IPS DF 6.9 (cell line): ENCODE data around the gene MTO1.
"Not testable (repeated sequence)": the region's sequence is repeated elsewhere in the genome, so short reads cannot be mapped to it uniquely, and the experiment has no call there.

Source experiments
- DNase-seq: peaks from one replicate; pipeline ENCODE4 v3.0.0-alpha.2; 2013; ENCODE audit warnings: low read depth, low spot score
- H3K27ac ChIP-seq: one replicate; pipeline ENCODE4 v1.5.1; 2013; ENCODE audit warnings: low read length, control low read depth
- H3K27me3 ChIP-seq: 2 replicates; pipeline ENCODE4 v1.6.1; 2013; ENCODE audit warnings: mild to moderate bottlenecking, low read length; ENCODE audit not compliant: control insufficient read depth, insufficient read depth
- H3K36me3 ChIP-seq: 2 replicates; pipeline ENCODE4 v1.6.1; 2013; ENCODE audit warnings: low read length; ENCODE audit not compliant: control insufficient read depth, insufficient read depth
- H3K4me1 ChIP-seq: 2 replicates; pipeline ENCODE4 v1.6.1; 2013; ENCODE audit warnings: low read length; ENCODE audit not compliant: control insufficient read depth, insufficient read depth
- H3K4me3 ChIP-seq: 2 replicates; pipeline ENCODE4 v1.5.1; 2013; ENCODE audit warnings: mild to moderate bottlenecking, low read length
- H3K9me3 ChIP-seq: 2 replicates; pipeline ENCODE4 v1.6.1; 2013; ENCODE audit warnings: low read length, inconsistent platforms; ENCODE audit not compliant: control insufficient read depth, insufficient read depth
- WGBS: extraction: QIAGEN DNeasy Blood & Tissue Kit; methylation state at CpG from one replicate; pipeline ENCODE4 v1.1.7; 2013; ENCODE audit warnings: mixed read lengths, missing lambda C conversion rate; ENCODE audit not compliant: insufficient read length, insufficient coverage; 5-methylcytosine and 5-hydroxymethylcytosine counted together

MTO1 gene

GRCh38 chr6:73503027-73503772, 41.7 kb downstream of the MTO1 start:
- H3K27me3 ChIP-seq = no peaks in the 10 kb centered on the region
- H3K4me1 ChIP-seq = no peaks in the 10 kb centered on the region
- no peak for DNase-seq
- no peak overlapping the region for H3K4me3 ChIP-seq
- H3K36me3 ChIP-seq = peaks cover 2% of the 10 kb centered on the region; the same call in 1 of the 2 replicates
- no peak overlapping the region for H3K27ac ChIP-seq
- no CpG with 5 or more reads among the region's 2 CpGs for WGBS
- no peaks in the 10 kb centered on the region for H3K9me3 ChIP-seq

GRCh38 chr6:73504160-73504559, 42.6 kb downstream of the MTO1 start:
- no CpG with 5 or more reads among the region's 2 CpGs for WGBS
- no peaks in the 10 kb centered on the region for H3K4me1 ChIP-seq
- DNase-seq = no peak
- no peaks in the 10 kb centered on the region for H3K9me3 ChIP-seq
- no peaks in the 10 kb centered on the region for H3K27me3 ChIP-seq
- peaks cover 2% of the 10 kb centered on the region; the same call in 1 of the 2 replicates for H3K36me3 ChIP-seq
- H3K27ac ChIP-seq = no peak overlapping the region
- H3K4me3 ChIP-seq = no peak overlapping the region

- Histone ChIP-seq H3K4me3 (no peak overlapping the region), H3K36me3 (peaks cover 2% of the 10 kb centered on the region; the same call in 1 of the 2 replicates), H3K27ac (no peak overlapping the region), H3K27me3 (no peaks in the 10 kb centered on the region), H3K4me1 (no peaks in the 10 kb centered on the region), H3K9me3 (no peaks in the 10 kb centered on the region)
- DNase-seq = no peak
Observed at GRCh38 chr6:73505142-73505541, 43.6 kb downstream of the MTO1 start.

GRCh38 chr6:73505705-73506104, 44.2 kb downstream of the MTO1 start:
- WGBS = no CpG with 5 or more reads among the region's 8 CpGs
- H3K27me3 ChIP-seq = not testable (repeated sequence)

GRCh38 chr6:73506246-73506645, 44.7 kb downstream of the MTO1 start:
- WGBS = no CpG with 5 or more reads among the region's 6 CpGs
- Histone ChIP-seq H3K36me3 (no peaks in the 10 kb centered on the region; the same call in 1 of the 2 replicates), H3K27ac (no peak overlapping the region), H3K4me3 (no peak overlapping the region), H3K27me3 (no peaks in the 10 kb centered on the region), H3K4me1 (no peaks in the 10 kb centered on the region), H3K9me3 (no peaks in the 10 kb centered on the region)
- no peak for DNase-seq

More at GRCh38 chr6:73505705-73506104, 44.2 kb downstream of the MTO1 start:
- H3K27ac ChIP-seq, H3K4me1 ChIP-seq, H3K36me3 ChIP-seq, H3K9me3 ChIP-seq, DNase-seq, H3K4me3 ChIP-seq: not testable (repeated sequence)

GRCh38 chr6:73508776-73509175, 47.2 kb downstream of the MTO1 start:
- no CpG with 5 or more reads among the region's 1 CpG for WGBS
- H3K9me3 ChIP-seq = no peaks in the 10 kb centered on the region
- no peak overlapping the region for H3K27ac ChIP-seq
- no peaks in the 10 kb centered on the region for H3K36me3 ChIP-seq
- DNase-seq = no peak
- H3K4me1 ChIP-seq = no peaks in the 10 kb centered on the region
- no peaks in the 10 kb centered on the region for H3K27me3 ChIP-seq
- no peak overlapping the region for H3K4me3 ChIP-seq

- H3K4me1 ChIP-seq = no peaks in the 10 kb centered on the region
- H3K4me3 ChIP-seq = no peak overlapping the region
- no peaks in the 10 kb centered on the region for H3K36me3 ChIP-seq
- H3K27ac ChIP-seq = no peak overlapping the region
- no peak for DNase-seq
- WGBS = no CpG with 5 or more reads among the region's 1 CpG
- no peaks in the 10 kb centered on the region for H3K27me3 ChIP-seq
- no peaks in the 10 kb centered on the region for H3K9me3 ChIP-seq
Observed at GRCh38 chr6:73509851-73510250, 48.3 kb downstream of the MTO1 start.

GRCh38 chr6:73511796-73512195, 50.3 kb downstream of the MTO1 start:
- Histone ChIP-seq H3K4me1 (no peaks in the 10 kb centered on the region), H3K27ac (no peak overlapping the region), H3K4me3 (no peak overlapping the region), H3K9me3 (no peaks in the 10 kb centered on the region), H3K36me3 (peaks cover 16% of the 10 kb centered on the region; the same call in 1 of the 2 replicates), H3K27me3 (no peaks in the 10 kb centered on the region)
- no CpG with 5 or more reads among the region's 7 CpGs for WGBS
- DNase-seq = no peak

- Histone ChIP-seq H3K27ac (no peak overlapping the region), H3K27me3 (no peaks in the 10 kb centered on the region), H3K4me3 (no peak overlapping the region), H3K4me1 (no peaks in the 10 kb centered on the region), H3K36me3 (peaks cover 21% of the 10 kb centered on the region; the same call in 1 of the 2 replicates), H3K9me3 (no peaks in the 10 kb centered on the region)
- WGBS = 100% methylated on average over 1 of the region's 3 CpGs
- no peak for DNase-seq
Observed at GRCh38 chr6:73513496-73513854, 51.9 kb downstream of the MTO1 start.

GRCh38 chr6:73514746-73515110, 53.2 kb downstream of the MTO1 start:
- Histone ChIP-seq H3K27ac (no peak overlapping the region), H3K27me3 (no peaks in the 10 kb centered on the region), H3K36me3 (peaks cover 32% of the 10 kb centered on the region; the same call in 1 of the 2 replicates), H3K9me3 (no peaks in the 10 kb centered on the region), H3K4me3 (no peak overlapping the region), H3K4me1 (no peaks in the 10 kb centered on the region)
- WGBS = no CpG with 5 or more reads among the region's 3 CpGs
- DNase-seq = no peak

GRCh38 chr6:73515204-73515655, 53.7 kb downstream of the MTO1 start:
- no peak overlapping the region for H3K4me3 ChIP-seq
- no peaks in the 10 kb centered on the region for H3K27me3 ChIP-seq
- no CpG with 5 or more reads among the region's 4 CpGs for WGBS
- no peak overlapping the region for H3K27ac ChIP-seq
- H3K4me1 ChIP-seq = no peaks in the 10 kb centered on the region
- peaks cover 37% of the 10 kb centered on the region for H3K36me3 ChIP-seq
- H3K9me3 ChIP-seq = no peaks in the 10 kb centered on the region
- no peak for DNase-seq
